Subcutaneous adipose tissue (tissue), 4 donors: ENCODE data around the gene NTN1. TPM values are rescaled to one million over a fixed set of nuclear protein-coding genes. Genes with fewer than 3 reads are reported as not detected.

Experiments
- CTCF ChIP-seq: fragments of 450-650 bp; IDR thresholded peaks from one replicate; pipeline ENCODE4 v1.5.1; 2016; ENCODE audit warnings: low read depth, mild to moderate bottlenecking, control low read depth, antibody characterized with exemption, moderate library complexity
- total RNA-seq, 4 donors: library from RNA; depleted of rRNA; stranded (reverse); fragments of >200 nt; gene quantifications; one replicate each; pipeline ENCODE4 v1.1.0, GENCODE V29; 2016

Gene NTN1
- total RNA-seq, 4 donors from 2014 or later, result 0.85 to 7.9 (median 3.2) TPM

GRCh38 chr17:9050801-9051401 lies 29.6 kb downstream of the NTN1 start:
- no peak for TF ChIP-seq CTCF

DNA sequence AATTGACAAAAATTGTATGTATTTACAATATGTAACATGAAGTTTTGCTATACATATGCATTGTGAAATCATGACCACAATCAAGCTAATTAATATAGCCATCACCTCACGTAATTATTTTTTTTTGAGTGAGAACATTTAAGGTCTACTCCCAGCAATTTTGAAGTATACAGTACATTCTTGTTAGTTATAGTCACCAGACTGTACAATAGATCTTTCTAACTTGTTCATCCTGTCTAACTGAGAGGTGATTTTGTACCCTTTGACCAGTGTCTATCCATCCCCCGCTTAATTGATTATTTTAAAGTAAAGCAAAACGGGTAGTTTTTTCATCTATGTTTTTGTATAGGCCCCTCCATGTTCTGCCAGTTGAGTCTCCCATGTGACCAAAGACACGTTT lies 30.3 kb downstream of the NTN1 start:
- TF ChIP-seq CTCF, result no peak

GRCh38 chr17:9052921-9053320 lies 31.6 kb downstream of the NTN1 start:
- TF ChIP-seq CTCF, result no peak

DNA sequence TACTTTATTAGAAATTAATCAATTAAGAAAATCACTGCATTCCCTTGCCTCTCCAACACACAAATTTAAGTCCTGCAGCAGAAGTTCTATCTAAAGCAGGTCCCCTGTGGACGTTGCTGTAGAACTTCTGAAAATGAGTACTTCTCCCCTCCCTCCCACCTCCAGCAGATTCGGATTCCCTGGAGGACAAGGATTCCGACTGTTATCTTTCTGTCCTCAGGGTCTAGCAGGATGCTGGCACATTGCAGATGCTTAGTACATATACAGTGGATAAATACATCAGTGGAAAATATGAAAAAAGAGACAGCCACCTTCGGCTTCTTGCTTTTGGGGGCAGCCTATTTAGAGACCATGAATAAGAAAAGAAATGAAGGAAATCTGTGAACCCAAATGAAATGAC lies 32.1 kb downstream of the NTN1 start:
- no peak for TF ChIP-seq CTCF

DNA sequence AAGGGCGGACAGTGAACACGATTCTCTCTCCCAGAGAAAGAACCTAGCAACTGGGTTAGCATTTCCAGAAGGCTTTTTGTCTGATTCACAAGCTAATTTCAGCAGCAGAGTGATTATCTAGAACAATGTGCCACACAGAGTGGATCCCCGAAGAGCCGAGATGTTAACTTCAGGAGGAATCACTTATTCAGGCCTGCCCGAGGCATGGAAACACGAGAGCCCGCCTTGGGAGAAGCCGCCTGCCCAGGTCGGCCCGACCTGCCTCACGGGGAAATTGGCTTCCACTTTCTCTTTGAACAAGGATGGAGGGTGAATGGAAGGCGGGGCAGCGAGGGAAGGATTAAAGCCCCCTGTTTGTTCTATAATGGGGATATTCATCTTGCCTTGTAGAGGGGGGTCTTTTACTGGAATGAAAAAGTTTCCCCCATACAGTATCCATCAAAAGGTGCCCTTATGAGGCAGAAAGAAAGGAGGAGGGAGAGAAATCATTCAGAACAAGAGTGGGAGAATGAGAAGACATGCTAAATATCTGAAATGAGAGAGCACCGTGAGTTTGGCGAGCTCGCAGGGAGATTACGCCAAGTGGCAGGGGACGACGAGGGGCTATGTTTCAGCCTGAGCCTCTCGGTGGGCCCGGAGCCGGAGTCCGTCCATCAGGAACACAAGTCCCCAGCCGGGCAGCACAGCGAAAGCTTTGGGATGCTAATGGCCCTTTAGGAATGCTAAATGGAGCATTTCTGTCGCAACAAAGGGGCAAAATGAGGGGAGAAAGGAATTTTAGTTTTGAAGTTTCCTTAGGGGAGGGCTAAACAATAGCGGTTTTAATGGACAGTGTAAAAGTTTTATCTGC lies 33.0 kb downstream of the NTN1 start:
- TF ChIP-seq CTCF, result no peak

DNA sequence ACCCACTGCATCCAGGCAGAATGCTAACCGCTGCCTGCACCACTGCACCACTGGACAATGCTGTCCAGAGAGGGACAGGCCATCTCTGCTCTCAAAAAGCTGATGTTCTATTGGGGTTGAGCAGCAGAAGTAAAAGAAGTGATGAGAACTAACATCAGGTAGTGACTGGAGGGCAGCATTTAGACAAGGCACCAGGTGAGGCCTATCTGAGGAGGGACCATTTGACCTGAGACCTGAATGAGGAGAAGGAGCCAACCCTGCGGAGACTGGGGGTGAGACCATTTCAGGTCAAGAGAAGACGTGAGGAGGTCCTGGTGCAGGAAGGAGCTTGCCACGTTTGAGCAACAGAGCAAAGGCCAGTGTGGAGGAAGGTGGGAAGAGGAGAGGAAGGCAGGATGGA lies 34.0 kb downstream of the NTN1 start:
- TF ChIP-seq CTCF, result no peak

- TF ChIP-seq CTCF, result no peak
Measured at GRCh38 chr17:9056566-9056965, 35.3 kb downstream of the NTN1 start.
